ENCODE measurements around the gene OSBPL8.
A peak's percentile ranks its signal among the peaks of the same experiment; 100 is the strongest.
"Not testable (repeated sequence)": the region's sequence is repeated elsewhere in the genome, so short reads cannot be mapped to it uniquely, and the experiment has no call there.

The OSBPL8 gene

GRCh38 chr12:76519538-76519937 lies 40.0 kb downstream of the OSBPL8 start:
- DNase-seq = peak; percentile 90 to 92

- DNase-seq = no peak
Observed at GRCh38 chr12:76518699-76519098, 40.9 kb downstream of the OSBPL8 start.

- DNase-seq = no peak
Observed at GRCh38 chr12:76515271-76515670, 44.3 kb downstream of the OSBPL8 start.

GRCh38 chr12:76511116-76511716 lies 48.4 kb downstream of the OSBPL8 start:
- DNase-seq = not testable (repeated sequence)

GRCh38 chr12:76508128-76508980 lies 51.2 kb downstream of the OSBPL8 start:
- no peak for DNase-seq

- DNase-seq = no peak
Observed at GRCh38 chr12:76506149-76506548, 53.4 kb downstream of the OSBPL8 start.

- DNase-seq = no peak
Observed at GRCh38 chr12:76505050-76505449, 54.5 kb downstream of the OSBPL8 start.

GRCh38 chr12:76504606-76505005 lies 55.0 kb downstream of the OSBPL8 start:
- DNase-seq = peak in 1 of 2 experiments; percentile 9

GRCh38 chr12:76503957-76504356 lies 55.6 kb downstream of the OSBPL8 start:
- DNase-seq = no peak

- DNase-seq = no peak
Observed at GRCh38 chr12:76501390-76501789, 58.2 kb downstream of the OSBPL8 start.

- not testable (repeated sequence) for DNase-seq
Observed at GRCh38 chr12:76499136-76499535, 60.4 kb downstream of the OSBPL8 start.

- DNase-seq = no peak
Observed at GRCh38 chr12:76495556-76495955, 64.0 kb downstream of the OSBPL8 start.

- DNase-seq = no peak
Observed at GRCh38 chr12:76491292-76491691, 68.3 kb downstream of the OSBPL8 start.

GRCh38 chr12:76490763-76491162 lies 68.8 kb downstream of the OSBPL8 start:
- no peak for DNase-seq

GRCh38 chr12:76489737-76490136 lies 69.8 kb downstream of the OSBPL8 start:
- DNase-seq = no peak

GRCh38 chr12:76486011-76486410 lies 73.6 kb downstream of the OSBPL8 start:
- DNase-seq = no peak

GRCh38 chr12:76480796-76481195 lies 78.8 kb downstream of the OSBPL8 start:
- peak in 1 of 2 experiments; percentile 4 for DNase-seq

- DNase-seq = no peak
Observed at GRCh38 chr12:76478045-76478444, 81.5 kb downstream of the OSBPL8 start.

- not testable (repeated sequence) for DNase-seq
Observed at GRCh38 chr12:76472862-76473261, 86.7 kb downstream of the OSBPL8 start.

GRCh38 chr12:76471579-76471978 lies 88.0 kb downstream of the OSBPL8 start:
- no peak for DNase-seq

GRCh38 chr12:76470028-76470939 lies 89.3 kb downstream of the OSBPL8 start:
- peak; percentile 62 to 74 for DNase-seq

GRCh38 chr12:76464631-76465166 lies 94.9 kb downstream of the OSBPL8 start:
- no peak for DNase-seq

GRCh38 chr12:76462668-76463224 lies 96.8 kb downstream of the OSBPL8 start:
- DNase-seq = no peak
